Lower leg skin (tissue), 3 donors: ENCODE data around the gene SDK1.

Source experiments
- CTCF ChIP-seq, 3 donors: fragments of 450-650 bp; IDR thresholded peaks; one replicate each; pipeline ENCODE4 v1.5.1; 2016; ENCODE audit warnings: antibody characterized with exemption in 3 of 3, mild to moderate bottlenecking in 3 of 3, moderate library complexity in 2 of 3
- POLR2A ChIP-seq, 2 donors: fragments of 450-650 bp; IDR thresholded peaks; one replicate each; pipeline ENCODE4 v1.6.1; 2016 to 2017; ENCODE audit warnings: antibody characterized with exemption in 2 of 2, mild to moderate bottlenecking in 1 of 2, moderate library complexity in 1 of 2

- TF ChIP-seq CTCF (IDR thresholded peaks at IDR 0.05) = no peak
- no peak for TF ChIP-seq POLR2A (IDR thresholded peaks at IDR 0.05)
These were observed 798.6 kb downstream of the SDK1 start for GRCh38 chr7:4099651-4100050.
